Measurements from ENCODE around the gene ARHGAP19.

The ARHGAP19 gene, protein sequence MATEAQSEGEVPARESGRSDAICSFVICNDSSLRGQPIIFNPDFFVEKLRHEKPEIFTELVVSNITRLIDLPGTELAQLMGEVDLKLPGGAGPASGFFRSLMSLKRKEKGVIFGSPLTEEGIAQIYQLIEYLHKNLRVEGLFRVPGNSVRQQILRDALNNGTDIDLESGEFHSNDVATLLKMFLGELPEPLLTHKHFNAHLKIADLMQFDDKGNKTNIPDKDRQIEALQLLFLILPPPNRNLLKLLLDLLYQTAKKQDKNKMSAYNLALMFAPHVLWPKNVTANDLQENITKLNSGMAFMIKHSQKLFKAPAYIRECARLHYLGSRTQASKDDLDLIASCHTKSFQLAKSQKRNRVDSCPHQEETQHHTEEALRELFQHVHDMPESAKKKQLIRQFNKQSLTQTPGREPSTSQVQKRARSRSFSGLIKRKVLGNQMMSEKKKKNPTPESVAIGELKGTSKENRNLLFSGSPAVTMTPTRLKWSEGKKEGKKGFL

GRCh38 chr10:97292097-97292861 lies at the start of gene ARHGAP19:
TSS of gene ARHGAP19 (minus strand) at chr10:97292637. CDS start at chr10:97292627, 10 bp downstream.
- DNase-seq (ENCODE audit: low spot score), result peak; percentile 97

GRCh38 chr10:97341416-97341815 lies 49.0 kb upstream of the ARHGAP19 start:
- no peak for DNase-seq (ENCODE audit: low spot score)

DNA sequence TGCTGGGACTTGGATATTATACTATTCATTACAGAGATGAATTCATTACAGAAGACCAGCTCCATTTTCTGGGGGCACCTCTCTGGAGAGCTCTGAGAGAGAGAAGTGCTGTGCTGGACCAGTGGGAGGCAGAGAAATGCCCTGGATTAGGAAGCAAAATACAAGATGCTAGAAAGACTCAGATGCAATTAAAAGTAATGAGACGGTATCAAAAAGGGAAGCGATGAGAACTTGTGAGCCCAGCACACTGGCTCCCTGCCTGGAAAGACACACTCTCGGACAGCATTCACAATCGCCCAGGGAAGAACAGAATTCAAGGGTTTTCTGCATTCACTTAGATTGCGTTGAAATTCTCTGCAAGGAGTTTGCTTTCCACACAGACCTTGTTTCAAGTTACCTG lies 45.6 kb upstream of the ARHGAP19 start:
- DNase-seq (ENCODE audit: low spot score), result no peak

GRCh38 chr10:97336942-97337831 lies 44.8 kb upstream of the ARHGAP19 start:
- DNase-seq (ENCODE audit: low spot score), result no peak

- DNase-seq (ENCODE audit: low spot score), result no peak
These were observed 44.0 kb upstream of the ARHGAP19 start for GRCh38 chr10:97336446-97336845.

DNA sequence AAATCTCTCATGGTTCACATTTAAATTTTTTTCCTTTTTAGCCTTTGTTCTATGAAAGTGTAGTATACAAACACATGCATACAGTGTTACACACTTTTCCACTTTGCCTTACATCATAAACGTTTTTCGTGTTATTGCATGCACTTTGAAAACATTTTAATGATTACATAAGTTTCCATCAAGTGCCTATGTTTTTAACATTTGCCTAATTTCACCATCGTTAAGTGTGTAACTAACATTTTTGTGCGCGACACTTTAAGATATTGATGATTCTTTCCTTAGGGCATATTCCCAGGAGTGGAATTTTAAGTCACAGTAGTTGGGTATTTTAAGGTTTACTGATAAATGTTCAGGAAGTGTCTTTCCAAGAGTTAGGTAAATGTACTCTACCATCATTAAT lies 43.6 kb upstream of the ARHGAP19 start:
- DNase-seq (ENCODE audit: low spot score), result no peak

DNA sequence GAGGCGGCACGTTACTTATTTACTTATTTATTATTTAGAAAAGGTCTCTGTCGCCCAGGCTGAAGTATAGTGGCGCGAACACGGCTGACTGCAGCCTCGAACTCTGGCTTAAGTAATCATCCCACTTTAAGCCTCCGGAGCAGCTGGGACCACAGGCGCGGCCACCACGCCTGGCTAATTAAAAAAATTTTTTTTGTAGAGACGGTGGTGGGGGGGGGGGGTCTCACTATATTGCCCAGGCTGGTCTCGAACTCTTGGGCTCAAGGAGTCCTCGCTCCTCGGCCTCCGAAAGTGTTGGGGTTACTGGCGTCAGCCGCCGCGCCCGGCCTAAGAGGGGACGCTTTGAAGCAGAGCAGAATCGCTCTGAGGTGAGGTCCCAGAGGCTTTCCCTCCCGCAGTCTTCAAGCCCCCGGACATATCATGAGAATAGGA lies 42.8 kb upstream of the ARHGAP19 start:
- DNase-seq (ENCODE audit: low spot score), result no peak

DNA sequence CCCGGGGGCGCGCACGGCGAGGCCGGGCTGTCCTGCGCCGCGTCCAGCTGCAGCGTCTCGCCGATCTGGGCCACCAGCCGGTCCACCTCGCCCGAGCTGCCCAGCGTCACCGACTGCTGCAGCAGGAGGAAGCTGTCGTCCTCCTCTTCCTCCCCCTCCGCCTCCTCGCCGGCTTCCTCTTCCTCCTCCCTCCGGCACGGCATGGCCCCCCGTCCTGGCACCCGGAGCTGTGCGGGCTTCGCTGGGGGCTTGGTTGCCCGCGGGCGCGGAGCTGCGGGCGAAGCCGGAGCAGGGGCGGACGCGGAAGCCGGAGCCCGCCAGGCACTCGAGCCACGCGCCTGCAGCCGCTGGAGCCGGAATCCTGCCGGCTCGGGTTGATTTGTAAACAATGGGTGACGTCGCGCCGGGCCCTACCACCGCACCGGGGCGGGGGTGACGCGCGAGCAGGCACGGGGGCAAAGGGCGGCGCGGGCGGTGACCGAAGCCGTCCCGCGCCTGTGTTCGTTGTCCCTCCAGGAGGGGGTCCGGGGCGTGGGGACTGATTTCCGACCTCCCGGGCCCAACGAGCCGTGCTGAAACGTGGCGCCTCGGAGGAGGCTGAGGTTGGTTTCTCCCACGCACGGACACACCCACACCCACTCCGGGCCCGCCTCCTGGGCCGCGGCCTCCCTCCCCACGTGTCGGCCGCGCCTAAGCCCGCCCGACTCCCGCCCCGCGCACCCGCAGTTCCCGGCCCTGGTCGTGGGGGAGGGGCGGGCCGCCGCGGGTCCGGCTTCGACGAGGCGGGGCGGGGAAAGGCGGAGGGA lies 42.1 kb upstream of the ARHGAP19 start, which contains the start of gene FRAT2:
TSS of gene FRAT2 (minus strand) at position 360 of the 806 bp plus-strand sequence. CDS start at position 203, 157 bp downstream.
- peak; percentile 86 for DNase-seq (ENCODE audit: low spot score)

GRCh38 chr10:97333601-97334369 lies 41.3 kb upstream of the ARHGAP19 start:
- no peak for DNase-seq (ENCODE audit: low spot score)

GRCh38 chr10:97333351-97333600 lies 40.8 kb upstream of the ARHGAP19 start:
- no peak for DNase-seq (ENCODE audit: low spot score)

DNA sequence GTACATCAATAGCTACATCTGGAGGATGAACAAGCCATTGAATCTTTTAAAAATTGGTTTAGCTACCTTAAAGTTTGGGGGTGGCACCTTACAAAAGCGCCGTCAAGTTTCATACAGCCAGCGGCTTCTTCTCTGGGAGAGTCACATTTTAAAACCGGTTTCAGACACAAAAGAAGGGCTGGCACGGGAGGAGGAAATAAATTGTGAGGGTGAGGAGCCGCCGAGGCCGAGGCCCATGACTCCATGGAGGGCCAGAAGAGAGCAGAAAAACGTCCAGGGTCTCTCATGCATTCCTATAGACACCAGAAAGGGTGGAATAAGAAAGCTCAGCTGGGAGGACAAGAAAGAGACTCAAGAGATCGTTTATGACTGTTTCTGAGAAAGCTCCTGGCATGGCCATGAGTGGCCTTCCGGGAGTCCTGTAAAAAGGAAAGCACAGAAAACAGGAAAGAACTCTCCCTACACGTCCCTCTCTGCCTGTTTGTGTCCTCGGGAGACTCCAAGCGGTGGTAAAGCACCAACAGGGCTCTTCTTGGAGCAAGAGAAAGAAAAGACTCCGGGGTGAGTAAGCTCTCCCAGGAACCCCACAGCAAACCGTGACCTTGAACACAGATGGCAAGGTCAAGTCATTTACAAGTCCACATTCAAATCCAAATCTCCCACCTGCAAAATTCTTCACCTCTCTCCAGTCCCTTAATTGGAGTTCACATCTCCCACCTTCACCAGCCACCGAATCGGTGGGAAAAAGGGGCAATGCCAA lies 40.3 kb upstream of the ARHGAP19 start:
- DNase-seq (ENCODE audit: low spot score), result no peak

- no peak for DNase-seq (ENCODE audit: low spot score)
These were observed 38.8 kb upstream of the ARHGAP19 start for GRCh38 chr10:97331153-97331703.

DNA sequence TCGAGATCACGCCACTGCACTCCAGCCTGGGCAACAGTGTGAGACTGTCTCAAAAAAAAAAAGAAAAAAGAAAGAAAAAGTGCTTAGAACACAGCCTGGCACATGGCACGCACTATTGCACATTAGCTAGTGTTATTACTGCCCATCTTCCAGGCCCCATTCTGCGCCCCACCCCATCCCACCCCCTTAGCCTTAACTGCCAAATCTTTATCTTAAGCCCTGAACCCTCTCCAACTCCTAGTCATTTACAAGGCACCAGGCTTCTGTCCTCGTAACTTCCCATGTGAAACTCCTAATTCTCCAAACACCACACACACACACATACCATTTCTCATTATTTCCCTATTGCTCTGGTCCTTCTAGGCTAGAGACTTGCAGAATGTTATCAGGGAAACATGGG lies 37.3 kb upstream of the ARHGAP19 start:
- no peak for DNase-seq (ENCODE audit: low spot score)

GRCh38 chr10:97328646-97329453 lies 36.4 kb upstream of the ARHGAP19 start:
- DNase-seq (ENCODE audit: low spot score), result no peak

DNA sequence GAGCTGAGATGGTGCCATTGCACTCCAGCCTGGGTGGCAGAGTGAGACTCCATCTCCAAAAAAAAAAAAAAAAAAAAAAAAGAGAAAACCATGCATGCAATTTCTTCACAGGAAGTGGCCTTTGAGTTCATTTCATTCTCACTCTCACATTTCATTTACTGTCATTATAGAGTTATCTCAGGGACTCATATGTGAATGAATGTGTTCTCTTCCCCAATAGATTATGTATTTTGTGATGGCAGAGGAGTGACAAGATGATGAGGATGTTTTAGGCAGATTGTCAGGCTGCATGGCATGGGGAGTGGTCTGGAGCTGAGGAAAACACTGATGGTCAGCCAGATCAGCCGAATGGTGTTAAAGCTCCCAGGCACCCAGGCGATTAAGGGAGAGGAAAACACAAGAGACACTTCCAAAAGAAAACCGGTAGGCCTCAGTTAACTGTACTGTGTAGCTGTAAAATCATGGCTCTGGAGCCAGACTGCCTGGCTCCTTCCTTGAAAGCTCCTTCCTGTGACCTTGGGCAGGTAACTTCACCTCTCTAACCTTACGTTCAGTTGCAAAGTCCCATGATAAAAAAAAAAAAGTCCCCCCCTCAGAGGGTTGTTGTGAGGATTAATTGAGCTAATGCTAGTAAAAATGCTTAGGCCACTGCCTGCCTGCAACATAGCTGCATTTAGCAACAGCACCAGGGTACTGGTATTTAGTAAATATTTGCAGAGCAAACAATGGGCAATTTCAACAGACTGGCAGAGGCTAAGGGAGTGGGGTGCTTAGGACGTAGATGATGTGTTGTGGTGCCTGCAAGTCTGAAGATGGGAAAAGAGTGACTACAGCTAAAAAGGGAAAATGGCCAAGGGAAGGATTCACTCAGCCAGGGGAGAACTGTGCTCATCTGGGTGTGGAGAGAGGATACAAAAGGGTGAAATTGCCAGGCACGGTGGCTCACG lies 35.2 kb upstream of the ARHGAP19 start:
- no peak for DNase-seq (ENCODE audit: low spot score)

- DNase-seq (ENCODE audit: low spot score), result no peak
These were observed 33.3 kb upstream of the ARHGAP19 start for GRCh38 chr10:97325754-97326153.

GRCh38 chr10:97323501-97323900 lies 31.1 kb upstream of the ARHGAP19 start:
- DNase-seq (ENCODE audit: low spot score), result no peak
